GM21381 (cell line): ENCODE data around the gene SDHAF4.
"Not testable (repeated sequence)": the region's sequence is repeated elsewhere in the genome, so short reads cannot be mapped to it uniquely, and the experiment has no call there.

Experiments used
- ATAC-seq: cut with Tn5 transposase; IDR thresholded peaks from one replicate; pipeline ENCODE4 v1.9.1; 2021; ENCODE audit warnings: mild to moderate bottlenecking, moderate library complexity; ENCODE audit not compliant: unreplicated experiment

Gene SDHAF4

DNA sequence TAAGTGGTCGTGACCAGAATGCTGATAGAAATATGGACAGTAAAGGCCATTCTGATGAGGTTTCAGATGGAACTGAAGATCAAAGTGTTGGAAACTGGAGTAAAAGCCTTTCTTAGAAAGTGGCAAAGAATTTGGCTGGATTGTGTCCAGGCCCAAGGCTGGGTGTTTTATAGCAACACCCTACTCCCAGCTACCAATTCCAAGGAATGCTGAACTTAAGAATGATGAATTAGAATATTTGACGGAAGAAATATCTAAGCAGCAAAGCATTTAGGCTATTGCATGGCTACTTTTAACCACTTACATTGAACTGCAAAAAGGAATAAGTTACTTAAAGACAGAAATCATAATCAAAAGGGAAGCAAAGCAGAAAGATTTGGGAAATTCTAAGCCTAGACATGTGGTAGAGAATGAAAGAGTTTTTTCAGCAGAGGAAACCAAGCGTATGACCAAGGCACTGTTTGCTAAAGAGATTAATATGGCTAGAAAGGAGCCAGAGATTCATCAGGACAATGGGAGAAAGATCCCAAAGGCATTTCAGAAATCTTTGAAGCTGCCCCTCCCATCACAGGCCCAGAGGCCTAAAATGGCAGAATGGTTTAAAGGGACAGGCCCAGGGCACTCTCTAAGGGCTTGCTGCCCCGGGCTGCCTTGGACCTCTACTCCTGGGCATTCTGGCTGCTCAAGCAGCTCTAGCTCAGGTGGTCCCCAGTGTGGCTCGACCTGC, 25.8 kb downstream of the SDHAF4 start:
- no peak for ATAC-seq

DNA sequence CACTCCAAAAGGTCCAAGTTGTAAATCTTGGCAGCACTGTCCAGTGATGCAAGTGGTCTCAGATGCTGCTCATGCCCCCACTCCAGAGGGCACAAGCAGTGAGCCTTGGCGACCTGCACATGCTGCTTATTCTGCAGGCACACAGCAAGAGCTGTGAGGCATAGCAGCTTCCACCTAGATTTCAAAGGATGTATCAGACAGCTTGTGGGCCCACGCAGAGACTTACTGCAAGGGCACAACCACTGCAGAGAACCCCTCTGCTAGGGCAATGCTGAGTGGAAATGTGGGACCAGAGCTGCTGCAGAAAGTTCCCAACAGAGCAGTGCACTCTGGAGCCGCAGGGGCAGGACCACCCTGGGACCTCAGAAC, 26.4 kb downstream of the SDHAF4 start:
- no peak for ATAC-seq

DNA sequence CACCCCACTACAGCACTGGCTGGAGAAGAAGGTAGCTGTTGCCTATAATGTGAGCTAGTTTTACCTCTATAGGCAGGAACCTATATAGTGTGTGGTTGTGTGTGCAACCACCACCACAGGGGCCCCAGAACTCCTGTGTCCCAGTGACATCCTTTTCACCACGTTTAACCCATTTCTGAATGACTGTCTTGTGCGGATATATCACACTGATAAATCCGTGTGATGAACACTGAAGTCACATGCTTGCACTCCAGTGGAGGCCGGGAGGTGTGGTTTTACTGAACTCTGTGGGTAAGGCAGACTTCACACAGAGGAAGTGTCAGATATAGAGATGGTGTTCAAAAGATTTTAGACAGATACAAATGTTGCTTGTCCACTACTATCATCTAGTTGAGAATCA, 32.5 kb downstream of the SDHAF4 start:
- ATAC-seq: no peak

DNA sequence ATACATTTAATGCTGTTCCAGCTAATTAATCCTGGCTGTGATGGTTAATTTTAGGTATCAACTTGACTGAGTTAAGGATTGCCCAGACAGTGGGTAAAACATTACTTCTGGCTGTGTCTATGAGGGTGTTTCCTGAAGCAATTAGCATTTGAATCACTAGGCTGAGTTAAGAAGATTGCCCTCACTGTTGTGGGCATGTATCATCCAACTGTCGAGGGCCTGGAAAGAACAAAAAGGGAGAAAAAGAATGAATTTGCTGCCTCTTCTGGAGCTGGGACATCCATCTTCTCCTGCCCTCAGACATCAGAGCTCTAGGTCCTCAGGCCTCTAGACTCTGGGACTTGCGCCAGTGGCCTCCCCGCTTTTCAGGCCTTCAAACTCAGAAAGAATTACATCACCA, 34.3 kb downstream of the SDHAF4 start:
- no peak for ATAC-seq

DNA sequence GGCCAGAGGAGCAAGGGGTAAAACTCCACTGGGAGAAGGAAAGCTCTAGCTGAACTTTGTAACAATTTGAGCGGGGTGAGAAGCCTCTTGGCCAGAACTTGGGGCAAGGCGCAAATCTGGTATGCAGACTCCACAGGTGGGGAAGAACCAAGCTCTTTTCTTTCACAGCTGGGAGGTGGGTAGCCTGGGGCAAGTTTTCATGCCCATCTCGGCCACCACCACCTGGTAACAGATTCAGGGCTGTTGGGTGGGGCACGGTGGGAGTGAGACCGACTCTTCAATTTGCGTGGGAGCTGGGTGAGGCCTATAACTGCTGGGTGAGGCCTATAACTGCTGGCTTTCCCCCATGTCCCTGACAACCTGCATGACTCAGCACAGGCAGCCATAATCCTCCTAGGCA, 37.5 kb downstream of the SDHAF4 start:
- ATAC-seq: no peak

DNA sequence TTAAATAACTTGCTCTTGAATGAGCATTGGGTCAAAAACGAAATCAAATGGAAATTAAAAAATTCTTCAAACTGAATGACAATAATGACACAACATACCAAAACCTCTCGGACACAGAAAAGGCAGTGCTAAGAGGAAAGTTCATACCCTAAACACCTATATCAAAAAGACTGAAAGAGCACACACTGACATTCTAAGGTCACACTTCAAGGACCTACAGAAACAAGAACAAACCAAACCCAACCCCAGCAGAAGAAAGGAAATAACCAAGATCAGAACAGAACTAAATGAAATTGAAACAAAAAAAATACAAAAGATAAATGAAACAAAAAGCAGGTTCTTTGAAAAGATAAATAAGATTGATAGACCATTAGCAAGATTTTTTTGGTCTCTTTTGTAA, 40.6 kb downstream of the SDHAF4 start:
- not testable (repeated sequence) for ATAC-seq

DNA sequence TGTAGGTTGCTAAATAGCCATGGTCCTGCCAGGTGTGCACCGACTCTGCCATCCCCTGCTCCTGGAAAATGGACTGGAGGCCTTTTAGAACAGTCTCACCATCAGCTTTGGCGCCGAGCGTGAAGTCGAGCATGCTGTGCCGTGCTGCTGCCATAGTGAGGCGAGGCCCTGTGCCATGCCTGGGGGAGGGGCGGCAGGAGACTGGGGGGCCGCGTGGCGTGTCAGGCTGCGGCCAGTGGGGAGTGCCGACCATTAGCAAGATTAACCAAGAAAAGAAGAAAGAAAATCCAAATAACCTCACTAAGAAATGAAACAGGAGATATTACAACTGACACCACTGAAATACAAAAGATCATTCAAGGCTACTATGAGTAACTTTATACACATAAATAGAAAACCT, 42.5 kb downstream of the SDHAF4 start:
- ATAC-seq: not testable (repeated sequence)

DNA sequence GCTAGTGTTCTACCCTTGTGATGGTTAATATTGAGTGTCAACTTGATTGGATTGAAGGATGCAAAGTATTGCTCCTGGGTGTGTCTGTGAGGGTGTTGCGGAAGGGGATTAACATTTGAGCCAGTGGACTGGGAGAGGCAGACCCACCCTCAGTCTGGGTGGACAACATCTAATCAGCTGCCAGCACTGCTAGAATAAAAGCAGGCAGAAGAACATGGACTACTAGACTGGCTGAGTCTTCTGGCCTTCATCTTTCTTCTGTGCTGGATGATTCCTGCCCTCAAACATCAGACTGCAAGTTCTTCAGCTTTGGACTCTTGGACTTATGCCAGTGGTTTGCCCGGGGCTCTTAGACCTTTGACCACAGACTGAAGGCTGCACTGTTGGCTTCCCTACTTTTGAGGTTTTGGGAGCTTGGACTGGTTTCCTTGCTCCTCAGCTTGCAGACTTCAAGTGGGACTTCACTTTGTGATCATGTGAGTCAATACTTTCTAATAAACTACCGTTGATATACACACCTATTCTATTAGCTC, 50.1 kb downstream of the SDHAF4 start:
- ATAC-seq: no peak

DNA sequence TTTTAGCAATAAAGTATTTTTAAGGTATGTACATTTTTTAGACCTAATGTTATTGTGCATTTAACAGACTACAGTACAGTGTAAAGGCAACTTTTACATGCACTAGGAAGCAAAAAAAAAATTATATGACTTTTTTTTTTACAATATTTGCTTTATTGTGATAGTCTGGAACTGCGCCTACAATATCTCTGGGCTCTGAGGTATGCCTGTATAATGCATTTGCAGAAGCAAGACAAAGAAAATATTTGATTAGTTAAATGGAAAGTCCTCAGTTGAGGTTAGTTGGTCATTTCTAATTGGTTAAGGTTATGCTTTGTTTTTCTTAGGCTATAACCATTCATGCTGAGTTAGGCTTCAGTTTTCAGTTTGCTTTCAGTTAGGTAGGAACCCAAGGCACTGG, 54.0 kb downstream of the SDHAF4 start:
- no peak for ATAC-seq

DNA sequence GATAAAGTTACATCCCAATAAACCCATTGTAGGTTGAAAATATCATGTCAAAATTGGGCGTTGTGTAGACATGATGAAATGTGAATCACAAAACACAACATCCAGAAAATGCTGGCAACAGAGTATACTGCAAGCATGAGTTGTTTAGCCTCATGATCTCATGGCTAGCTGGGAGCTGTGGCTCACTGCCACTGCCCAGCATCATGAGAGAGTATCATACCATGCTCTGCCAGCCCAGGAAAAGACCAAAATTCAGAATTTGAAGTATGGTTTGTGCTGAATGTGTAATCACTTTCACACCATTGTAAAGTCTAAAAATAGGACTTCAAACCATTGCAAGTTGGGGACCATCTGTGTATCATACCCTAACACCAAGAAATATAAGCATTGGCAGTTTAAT, 55.7 kb downstream of the SDHAF4 start:
- ATAC-seq: no peak

DNA sequence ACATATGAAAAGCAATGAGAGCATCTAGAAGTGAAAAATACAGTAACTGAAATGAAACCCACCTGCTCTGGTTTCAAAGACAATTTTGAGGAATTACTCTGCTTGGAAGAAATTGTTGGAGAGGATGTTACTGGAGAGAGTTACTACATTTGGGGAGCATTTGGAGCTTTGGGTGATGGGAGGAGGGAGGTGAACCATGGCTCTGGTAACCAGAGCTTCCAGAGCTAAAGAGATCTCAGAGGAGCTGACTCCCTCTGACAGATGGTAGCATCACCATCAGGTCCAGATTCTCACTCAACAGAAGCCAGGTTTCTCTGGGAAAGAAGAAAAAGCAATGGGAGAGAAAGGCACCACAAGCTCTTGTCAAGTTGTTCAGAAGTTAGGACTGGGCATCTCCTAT, 58.7 kb downstream of the SDHAF4 start:
- ATAC-seq: no peak

DNA sequence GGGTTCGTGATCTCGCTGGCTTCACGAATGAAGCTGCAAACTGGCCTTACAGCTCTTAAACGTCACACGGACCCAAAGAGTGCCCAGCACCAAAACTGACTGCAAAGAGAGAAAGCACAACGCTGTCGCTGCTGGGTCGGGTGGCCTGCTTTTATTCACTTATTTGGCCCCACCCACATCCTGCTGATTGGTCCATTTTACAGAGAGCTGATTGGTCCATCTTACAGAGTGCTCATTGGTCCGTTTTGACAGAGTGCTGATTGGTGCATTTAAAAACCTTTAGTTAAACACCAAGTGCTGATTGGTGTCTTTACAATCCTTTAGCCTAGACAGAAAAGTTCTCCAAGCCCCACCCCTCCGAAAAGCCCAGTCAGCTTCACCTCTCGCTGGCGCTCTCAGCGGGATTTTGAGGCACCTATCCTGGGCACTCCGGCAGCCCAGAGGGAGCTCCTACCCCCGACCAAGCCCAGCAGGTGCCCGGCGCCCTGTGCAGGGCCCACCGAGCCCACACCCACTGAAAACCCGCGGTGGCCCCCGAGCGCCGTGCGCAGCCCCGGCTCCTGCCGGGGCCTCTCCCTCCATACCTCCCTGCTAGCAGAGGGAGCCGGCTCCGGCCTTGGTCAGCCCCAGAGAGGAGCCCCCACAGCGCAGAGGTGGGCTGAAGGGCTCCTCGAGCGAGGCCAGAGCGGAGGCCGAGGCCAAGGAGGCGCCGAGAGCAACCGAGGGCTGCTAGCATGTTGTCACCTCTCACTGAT, 60.9 kb downstream of the SDHAF4 start:
- ATAC-seq: no peak

DNA sequence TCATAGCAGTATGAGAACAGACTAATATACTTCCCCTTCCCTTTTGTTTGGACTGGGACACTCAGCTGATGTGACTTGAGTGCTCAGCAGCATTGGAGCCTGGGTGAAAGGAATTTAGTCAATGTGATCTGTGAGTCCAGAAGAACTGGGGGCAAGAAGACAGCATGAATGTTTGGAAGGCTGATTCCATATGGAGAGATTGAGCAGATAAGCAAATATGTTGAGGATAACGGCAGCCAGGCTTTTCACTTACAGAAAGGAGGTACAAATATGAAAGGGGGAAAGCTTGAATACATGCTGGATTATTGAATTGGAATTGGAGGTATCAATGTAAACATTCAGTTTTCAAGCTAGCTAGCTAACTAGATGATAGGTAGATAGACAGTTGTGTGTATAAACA, 63.2 kb downstream of the SDHAF4 start:
- no peak for ATAC-seq

DNA sequence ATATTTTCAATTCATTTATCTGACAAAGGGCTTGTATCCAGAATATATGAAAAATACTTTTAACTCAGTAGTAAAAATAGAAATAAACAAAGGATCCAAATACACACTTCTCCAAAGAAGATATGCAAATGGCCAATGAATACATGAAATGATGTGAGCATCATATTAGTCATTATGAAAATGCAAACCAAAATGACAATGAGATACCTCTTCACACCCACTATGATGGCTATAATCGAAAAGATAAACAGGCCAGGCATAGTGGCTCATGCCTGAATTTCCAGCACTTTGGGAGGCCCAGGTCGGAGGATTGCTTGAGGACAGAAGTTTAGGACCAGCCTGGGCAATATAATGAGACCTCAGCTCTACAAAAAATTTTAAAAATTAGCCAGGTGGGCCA, 67.1 kb downstream of the SDHAF4 start:
- ATAC-seq: no peak

DNA sequence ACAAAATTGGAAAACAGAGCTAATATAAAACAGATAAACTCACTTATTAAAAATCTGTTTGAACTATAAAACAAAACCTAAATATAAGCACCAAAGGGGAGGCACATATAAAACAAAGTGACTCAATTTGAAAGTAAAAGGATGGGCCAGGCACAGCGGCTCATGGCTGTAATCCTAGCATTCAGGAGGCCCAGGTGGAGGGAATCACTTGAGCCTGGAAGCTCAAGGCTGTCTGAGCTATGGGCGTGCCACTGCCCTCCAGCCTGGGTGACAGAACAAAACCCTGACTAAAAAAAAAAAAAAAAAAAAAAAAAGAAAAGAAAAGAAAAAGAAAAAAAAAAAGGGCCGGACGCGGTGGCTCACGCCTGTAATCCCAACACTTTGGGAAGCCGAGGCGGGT, 69.9 kb downstream of the SDHAF4 start:
- no peak for ATAC-seq

DNA sequence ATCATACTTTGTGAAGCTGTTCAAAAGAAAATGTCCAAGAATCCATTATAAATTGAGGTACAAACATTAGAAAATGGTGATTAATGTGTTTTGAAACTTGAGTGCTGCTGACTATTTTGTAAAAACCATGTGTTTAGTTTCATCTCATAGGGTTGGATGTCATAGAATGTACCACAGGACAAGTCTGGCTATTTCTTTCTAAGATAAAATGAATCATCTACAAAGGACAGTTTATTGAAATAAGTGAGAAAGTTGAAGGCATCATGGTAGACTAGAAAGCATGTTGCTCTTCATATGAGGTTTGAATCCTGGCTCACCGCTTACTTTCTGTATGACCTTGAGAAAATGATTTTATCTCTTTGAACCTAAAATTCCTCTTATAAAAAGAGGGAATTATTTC, 71.7 kb downstream of the SDHAF4 start:
- ATAC-seq: no peak
